Endothelial cell of umbilical vein (primary cell): ENCODE results near the gene POU2AF3. TPM values are rescaled to one million over a fixed set of nuclear protein-coding genes. Genes with fewer than 3 reads are reported as not detected.

Source experiments
- BruUV-seq: library from RNA; stranded (reverse); fragments of 400-500 nt; replicated peaks from 2 replicates; lab custom pipeline; 2021; lab: Mats Ljungman, UMichigan
- CTCF ChIA-PET: fragments of 300-600, 350-600 bp; sonication (Branson Sonifier 250); formaldehyde crosslinking; loops from one replicate; lab custom pipeline; 2021; ENCODE audit warnings: antibody characterized with exemption, inconsistent platforms; lab: Charles Lee
- POLR2A ChIA-PET: fragments of 300-600, 350-600 bp; sonication (Branson Sonifier 250); formaldehyde crosslinking; loops from one replicate; lab custom pipeline; 2021; ENCODE audit warnings: antibody characterized with exemption, inconsistent platforms; lab: Charles Lee
- DNase-seq: peaks from one replicate; pipeline ENCODE4 v3.0.0-alpha.2; 2011; ENCODE audit warnings: low read depth, low spot score
- FAIRE-seq: peaks from 2 replicates; lab custom pipeline; 2011; peaks lifted over from hg19 to GRCh38; lab: Jason Lieb, UNC
- H2AFZ ChIP-seq: 2 replicates; pipeline ENCODE4 v1.6.0; 2012; ENCODE audit warnings: low read depth, low read length, control low read depth, inconsistent platforms
- H3K27ac ChIP-seq: 2 replicates; pipeline ENCODE4 v1.5.1; 2011; ENCODE audit warnings: low read depth, mild to moderate bottlenecking, control low read depth, low read length, moderate library complexity; ENCODE audit not compliant: insufficient read depth
- H3K27me3 ChIP-seq, 2 experiments: 2 replicates each; pipeline versions ENCODE4 v1.6.0 to v1.6.1; 2011; ENCODE audit warnings: low read length in 2 of 2, mixed read lengths in 1 of 2; ENCODE audit not compliant: control insufficient read depth in 2 of 2, insufficient read depth in 2 of 2
- H3K36me3 ChIP-seq, 2 experiments: 2 replicates in 1 of 2; 3 replicates in 1 of 2; pipeline ENCODE4 v1.5.1; 2011; ENCODE audit warnings: low read length in 2 of 2, mild to moderate bottlenecking in 1 of 2, moderate library complexity in 1 of 2; ENCODE audit not compliant: control insufficient read depth in 2 of 2, insufficient read depth in 2 of 2; ENCODE audit errors: extremely low read depth in 1 of 2
- H3K4me1 ChIP-seq: 3 replicates; pipeline ENCODE4 v1.5.1; 2011; ENCODE audit warnings: mild to moderate bottlenecking, low read length; ENCODE audit not compliant: control insufficient read depth, insufficient read depth; ENCODE audit errors: extremely low read depth
- H3K4me2 ChIP-seq: 2 replicates; pipeline ENCODE4 v1.6.1; 2011; ENCODE audit warnings: low read length, control low read depth, mixed read lengths; ENCODE audit not compliant: insufficient read depth
- H3K4me3 ChIP-seq, 3 experiments: fragments of 200-600 bp in 1 of 3; sonication (generic), shearing (Covaris generic) in 1 of 3; replicated peaks in 1 of 3; 2 replicates each; pipeline ENCODE4 v1.5.1; 2011 to 2016; ENCODE audit warnings: control low read depth in 3 of 3, low read length in 3 of 3, mild to moderate bottlenecking in 2 of 3, inconsistent platforms in 1 of 3, low read depth in 1 of 3, moderate library complexity in 1 of 3; ENCODE audit not compliant: insufficient read depth in 1 of 3
- H3K79me2 ChIP-seq: 2 replicates; pipeline ENCODE4 v1.6.0; 2012; ENCODE audit warnings: low read length, inconsistent platforms; ENCODE audit not compliant: control insufficient read depth, insufficient read depth
- H3K9ac ChIP-seq: replicated peaks from 2 replicates; pipeline ENCODE3; 2011; ENCODE audit warnings: low read length, control low read depth; ENCODE audit not compliant: insufficient read depth; ENCODE audit errors: extremely low read depth
- H3K9me1 ChIP-seq: replicated peaks from 3 replicates; pipeline ENCODE4 v1.6.0; 2011; ENCODE audit warnings: mild to moderate bottlenecking, low read length; ENCODE audit not compliant: control insufficient read depth, insufficient read depth; ENCODE audit errors: extremely low read depth
- H3K9me3 ChIP-seq: replicated peaks from 2 replicates; pipeline ENCODE4 v1.5.1; 2012; ENCODE audit warnings: low read length, inconsistent platforms; ENCODE audit not compliant: control insufficient read depth, insufficient read depth
- H4K20me1 ChIP-seq: replicated peaks from 2 replicates; pipeline ENCODE3; 2011; ENCODE audit warnings: mild to moderate bottlenecking, low read length; ENCODE audit not compliant: control insufficient read depth, insufficient read depth; ENCODE audit errors: extremely low read depth
- CTCF ChIP-seq, 2 donors: IDR thresholded peaks; 1 replicate in 1 of 2; 2 replicates in 1 of 2; pipeline ENCODE4 v1.5.1; 2011; ENCODE audit warnings: low read length in 2 of 2, mild to moderate bottlenecking in 2 of 2, moderate library complexity in 2 of 2, control low read depth in 1 of 2, inconsistent platforms in 1 of 2, low read depth in 1 of 2; ENCODE audit not compliant: insufficient read depth in 1 of 2; ENCODE audit errors: extremely low read depth in 1 of 2
- EZH2 ChIP-seq: IDR thresholded peaks from 2 replicates; pipeline ENCODE4 v1.6.1; 2012; ENCODE audit warnings: borderline replicate concordance, low read depth, mild to moderate bottlenecking, moderate library complexity, low read length, inconsistent platforms; ENCODE audit not compliant: severe bottlenecking
- FOS ChIP-seq: IDR thresholded peaks from 2 replicates; pipeline ENCODE4 v1.6.1; 2011; ENCODE audit warnings: mild to moderate bottlenecking, low read length, moderate library complexity, borderline replicate concordance; ENCODE audit not compliant: insufficient read depth
- GATA2 ChIP-seq: IDR thresholded peaks from 2 replicates; pipeline ENCODE4 v1.7.0; 2011; ENCODE audit warnings: low read depth, mild to moderate bottlenecking, moderate library complexity, mixed read lengths, low read length; ENCODE audit not compliant: insufficient read length, insufficient read depth
- JUN ChIP-seq: IDR thresholded peaks from 2 replicates; pipeline ENCODE4 v1.6.1; 2011; ENCODE audit warnings: borderline replicate concordance, low read depth; ENCODE audit not compliant: insufficient read length, insufficient read depth
- MYC ChIP-seq: IDR thresholded peaks from one replicate; pipeline ENCODE4 v1.6.1; 2011; ENCODE audit warnings: mild to moderate bottlenecking, low read depth, low read length
- POLR2A ChIP-seq: IDR thresholded peaks from 2 replicates; pipeline ENCODE4 v1.6.1; 2012; ENCODE audit warnings: low read depth, mild to moderate bottlenecking, control low read depth, low read length
- POLR2AphosphoS5 ChIP-seq: IDR thresholded peaks from 2 replicates; pipeline ENCODE4 v1.6.1; 2012; ENCODE audit warnings: low read depth, mild to moderate bottlenecking, control low read depth, low read length, moderate library complexity; ENCODE audit not compliant: insufficient read depth
- dilution Hi-C: fragments of 300-500 bp; cut with MboI; formaldehyde crosslinking; loops from one replicate; pipeline ENCODE4 v1.15.0; 2019; ENCODE audit warnings: low sequenced_read_pairs; ENCODE audit not compliant: extremely low pct_ligation_motif_present
- intact Hi-C: fragments of 100-400 bp; cut with micrococcal nuclease; formaldehyde crosslinking; loops from one replicate; pipeline ENCODE4 v1.10.0; 2022
- polyA plus RNA-seq, 4 experiments: library from polyadenylated mRNA; depleted of rRNA in 3 of 4; stranded (reverse) in 3 of 4; unstranded in 1 of 4; fragments of >200 nt; gene quantifications; 2 replicates each; pipeline versions ENCODE4 v1.2.1 to v1.2.3, GENCODE V29; 2011 to 2012; ENCODE audit warnings: missing spikeins in 1 of 4
- total RNA-seq: library from RNA; stranded (reverse); gene quantifications from 2 replicates; pipeline ENCODE4 v1.2.3, GENCODE V29; 2021
- TF ChIP-seq, protein P1 (sequence below): IDR thresholded peaks from 2 replicates; pipeline ENCODE4 v1.6.1; 2011; ENCODE audit not compliant: insufficient read depth, insufficient read length

POU2AF3 gene
- total and polyA plus RNA-seq, 2 donors (not counting 3 experiments of a cell fraction or from before 2014, with no cell fraction given): not detected

DNA sequence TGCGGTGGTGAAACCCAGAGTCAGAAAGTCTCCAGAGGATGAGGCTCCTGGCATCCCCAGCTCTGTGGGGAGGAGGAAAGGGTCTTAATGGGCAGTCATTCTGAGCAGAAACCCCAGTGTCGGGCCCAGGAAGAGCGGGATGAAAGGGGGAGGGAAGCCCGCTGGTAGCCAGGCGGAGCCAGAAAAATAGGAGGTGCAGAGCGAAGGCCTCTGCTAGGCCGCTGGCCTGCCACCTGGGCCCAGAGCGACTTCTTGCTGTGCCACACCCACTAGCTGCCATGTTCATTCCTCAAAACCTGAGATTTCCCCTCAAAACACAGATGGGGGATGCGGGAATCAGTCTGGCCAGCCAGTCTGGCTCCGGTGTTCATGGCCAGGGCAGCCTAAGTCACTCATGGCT is 650 bp upstream of the POU2AF3 start:
- TF ChIP-seq CTCF (IDR thresholded peaks at IDR 0.05; ENCODE audit: extremely low read depth in 1 of 2, insufficient read depth in 1 of 2, low read depth in 1 of 2, low read length in 2 of 2) (no peak), MYC (no peak), POLR2AphosphoS5 (no peak), POLR2A (no peak), GATA2 (no peak), EZH2 (no peak), JUN (no peak), FOS (no peak)
- TF ChIP-seq, protein P1, sequence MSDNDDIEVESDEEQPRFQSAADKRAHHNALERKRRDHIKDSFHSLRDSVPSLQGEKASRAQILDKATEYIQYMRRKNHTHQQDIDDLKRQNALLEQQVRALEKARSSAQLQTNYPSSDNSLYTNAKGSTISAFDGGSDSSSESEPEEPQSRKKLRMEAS: no peak
- no TSS peak for BruUV-seq

More for the DNA sequence above, 650 bp upstream of the POU2AF3 start:
- DNase-seq (no peak), FAIRE-seq (no peak)
- Histone ChIP-seq H3K27me3 (peaks cover 28 to 31% of the 10 kb centered on the region in 2 experiments), H3K79me2 (no peaks in the 10 kb centered on the region), H3K9me1 (no peaks in the 10 kb centered on the region), H4K20me1 (no peaks in the 10 kb centered on the region), H3K27ac (no peak overlapping the region), H3K4me2 (no peak overlapping the region), H3K4me3 (no peak overlapping the region), H3K4me1 (no peaks in the 10 kb centered on the region), H3K9me3 (no peaks in the 10 kb centered on the region), H3K9ac (no peak overlapping the region), H2AFZ (no peak overlapping the region), H3K36me3 (no peaks in the 10 kb centered on the region)
- CTCF ChIA-PET: interaction anchor here (1.2 kb wide), 1 partner anchor 131 kb away, joined by 3 read pairs; no protein-coding TSS in a partner anchor
- POLR2A ChIA-PET: no interaction called here
- intact Hi-C loops (no loop called here), dilution Hi-C loops (no loop called here)
